Islet of Langerhans (tissue), 1 donor: ENCODE data around the gene GATAD2B.
"Not testable (repeated sequence)": the region's sequence is repeated elsewhere in the genome, so short reads cannot be mapped to it uniquely, and the experiment has no call there.

Source experiments
- FAIRE-seq: peaks from one replicate; lab custom pipeline; 2011; peaks lifted over from hg19 to GRCh38; lab: Jason Lieb, UNC

GATAD2B gene

GRCh38 chr1:153776845-153777370, 145.9 kb downstream of the GATAD2B start:
- FAIRE-seq, result no peak

- no peak for FAIRE-seq
Observed at GRCh38 chr1:153776352-153776751, 146.4 kb downstream of the GATAD2B start.

DNA sequence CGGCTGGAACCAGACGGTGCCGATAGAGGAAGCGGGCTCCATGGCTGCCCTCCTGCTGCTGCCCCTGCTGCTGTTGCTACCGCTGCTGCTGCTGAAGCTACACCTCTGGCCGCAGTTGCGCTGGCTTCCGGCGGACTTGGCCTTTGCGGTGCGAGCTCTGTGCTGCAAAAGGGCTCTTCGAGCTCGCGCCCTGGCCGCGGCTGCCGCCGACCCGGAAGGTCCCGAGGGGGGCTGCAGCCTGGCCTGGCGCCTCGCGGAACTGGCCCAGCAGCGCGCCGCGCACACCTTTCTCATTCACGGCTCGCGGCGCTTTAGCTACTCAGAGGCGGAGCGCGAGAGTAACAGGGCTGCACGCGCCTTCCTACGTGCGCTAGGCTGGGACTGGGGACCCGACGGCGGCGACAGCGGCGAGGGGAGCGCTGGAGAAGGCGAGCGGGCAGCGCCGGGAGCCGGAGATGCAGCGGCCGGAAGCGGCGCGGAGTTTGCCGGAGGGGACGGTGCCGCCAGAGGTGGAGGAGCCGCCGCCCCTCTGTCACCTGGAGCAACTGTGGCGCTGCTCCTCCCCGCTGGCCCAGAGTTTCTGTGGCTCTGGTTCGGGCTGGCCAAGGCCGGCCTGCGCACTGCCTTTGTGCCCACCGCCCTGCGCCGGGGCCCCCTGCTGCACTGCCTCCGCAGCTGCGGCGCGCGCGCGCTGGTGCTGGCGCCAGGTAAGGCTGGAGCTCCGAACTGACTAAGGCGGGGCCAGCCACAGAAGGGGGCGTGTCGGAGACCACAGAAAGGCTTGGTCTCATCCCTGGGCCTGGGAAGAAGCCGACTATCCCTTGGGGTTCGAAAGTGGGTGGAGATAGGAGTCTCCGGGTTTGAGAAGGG, 147.1 kb downstream of the GATAD2B start:
- FAIRE-seq, result no peak

DNA sequence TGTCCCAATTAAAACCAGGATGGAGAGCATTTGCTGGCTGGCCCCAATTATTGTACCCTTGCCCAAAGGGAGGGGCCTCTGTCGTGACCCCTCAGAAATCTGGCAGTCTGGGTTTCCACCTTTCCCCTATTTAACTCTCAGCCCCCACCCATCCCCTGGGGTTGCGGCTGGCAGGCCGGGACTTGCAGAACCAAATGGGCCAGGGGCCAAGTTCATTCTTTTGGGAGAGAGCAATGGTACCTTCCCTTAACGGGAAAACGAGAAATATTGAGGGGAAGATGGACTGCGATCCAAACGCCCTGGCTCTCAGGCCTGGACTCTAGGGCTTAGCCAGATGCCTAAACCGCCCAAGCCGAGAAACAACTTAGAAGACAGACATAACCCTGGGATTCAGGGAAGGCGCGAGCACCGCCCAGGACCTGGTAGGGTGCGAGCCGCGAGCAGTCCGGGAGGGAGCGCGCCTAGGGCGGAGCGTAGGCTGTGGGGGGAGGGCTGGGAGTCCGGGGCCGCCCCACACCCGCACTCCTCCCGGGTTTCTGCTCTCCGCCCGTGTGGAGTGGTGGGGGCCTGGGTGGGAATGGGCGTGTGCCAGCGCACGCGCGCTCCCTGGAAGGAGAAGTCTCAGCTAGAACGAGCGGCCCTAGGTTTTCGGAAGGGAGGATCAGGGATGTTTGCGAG, 147.9 kb downstream of the GATAD2B start, which contains the start of gene SLC27A3:
TSS of gene SLC27A3 (plus strand) at position 628 of the 678 bp plus-strand sequence. CDS start 91 bp downstream, outside the sequence.
- FAIRE-seq, result no peak

GRCh38 chr1:153774026-153774595, 148.7 kb downstream of the GATAD2B start:
- no peak for FAIRE-seq

DNA sequence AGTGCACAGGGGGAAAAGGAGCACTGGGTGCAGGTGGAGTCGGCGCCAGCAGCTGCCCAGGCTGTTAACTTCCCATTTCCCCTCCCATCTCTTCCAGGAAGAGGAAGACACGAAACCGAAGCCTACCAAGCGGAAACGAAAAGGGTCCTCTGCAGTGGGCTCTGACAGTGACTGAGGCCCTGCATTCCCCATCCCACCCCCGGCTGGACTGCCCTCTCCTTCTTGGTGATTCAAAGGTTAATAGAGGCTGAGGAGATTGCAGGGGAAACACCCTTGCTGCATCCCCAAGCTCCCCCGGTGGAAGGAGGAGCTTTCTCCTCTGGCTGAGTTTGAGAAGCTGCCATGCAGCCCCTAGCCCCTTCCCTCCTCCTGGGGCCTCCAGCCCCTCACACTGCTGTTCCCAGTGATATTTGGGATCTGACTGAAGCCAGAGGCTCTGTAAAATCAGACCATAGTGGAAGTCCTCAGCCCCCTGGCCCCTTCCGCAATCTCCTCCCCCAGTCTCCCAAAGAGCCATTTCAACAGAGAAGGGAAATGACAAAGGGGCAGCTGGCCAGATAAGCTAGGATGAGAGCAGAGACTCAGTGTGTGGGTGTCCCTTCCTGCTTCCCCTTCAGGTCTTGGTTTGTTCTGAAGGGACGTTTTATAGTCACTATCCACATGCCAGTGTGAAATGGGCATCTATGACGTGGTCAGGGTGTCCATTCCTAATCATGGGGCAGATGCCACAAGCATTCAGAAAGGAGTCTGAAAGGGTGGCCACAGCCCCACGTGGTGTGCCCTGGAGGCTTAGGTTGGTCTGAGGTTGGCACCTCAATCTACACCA, 149.5 kb downstream of the GATAD2B start:
- no peak for FAIRE-seq

DNA sequence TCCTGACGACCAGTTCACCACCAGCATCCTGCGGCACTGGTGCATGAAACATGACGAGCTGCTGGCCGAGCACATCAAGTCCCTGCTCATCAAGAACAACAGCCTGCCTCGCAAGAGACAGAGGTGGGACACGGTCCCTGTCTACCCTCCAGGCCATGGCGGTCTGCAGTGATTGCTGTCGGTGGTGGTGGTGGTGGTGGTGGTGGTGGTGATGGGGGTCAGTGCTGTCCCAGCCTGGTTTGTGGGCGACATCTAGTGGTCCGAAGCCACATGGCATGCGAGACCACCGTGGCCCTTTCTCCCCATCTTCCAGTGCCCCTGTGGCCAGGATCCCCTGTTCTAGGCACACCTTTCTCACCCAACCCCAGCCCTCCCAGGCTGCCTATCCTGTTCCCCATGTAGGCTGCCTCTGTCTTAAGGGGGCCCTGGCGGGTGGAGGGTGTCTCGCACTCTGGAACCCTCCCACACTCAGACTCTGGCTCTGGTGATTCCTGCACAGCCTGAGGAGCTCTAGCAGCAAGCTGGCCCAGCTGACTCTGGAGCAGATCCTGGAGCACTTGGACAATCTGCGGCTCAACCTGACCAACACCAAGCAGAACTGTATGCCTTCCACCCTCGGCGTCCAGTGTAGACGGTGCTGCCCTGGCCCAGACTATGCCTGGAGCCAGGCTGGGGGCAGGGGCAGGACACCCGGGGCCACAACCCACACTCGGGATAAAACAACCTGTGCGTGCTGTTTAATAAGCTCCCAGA, 150.8 kb downstream of the GATAD2B start:
- FAIRE-seq, result no peak

- no peak for FAIRE-seq
Observed at GRCh38 chr1:153771261-153771660, 151.5 kb downstream of the GATAD2B start.

GRCh38 chr1:153770797-153771196, 152.0 kb downstream of the GATAD2B start:
- FAIRE-seq, result no peak

DNA sequence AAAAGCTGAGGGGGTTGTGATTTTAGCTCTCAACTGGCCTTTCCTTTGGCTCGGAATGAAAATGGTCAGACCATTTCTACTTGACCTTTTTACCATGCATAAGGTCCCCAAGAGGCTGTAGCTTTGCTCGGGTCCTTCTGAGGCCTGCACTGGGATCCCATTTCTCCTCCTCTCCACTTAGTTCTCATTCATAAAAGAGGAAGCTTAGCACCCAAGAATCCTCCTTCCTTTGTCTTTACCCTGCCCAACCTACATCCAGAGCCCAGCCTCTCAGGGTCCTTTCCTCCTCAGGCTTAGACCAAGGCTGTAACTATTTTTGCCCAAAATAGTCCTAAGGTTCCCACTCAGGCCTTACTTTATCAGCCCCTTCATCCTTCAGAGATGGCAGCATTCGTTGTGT, 153.6 kb downstream of the GATAD2B start:
- no peak for FAIRE-seq

GRCh38 chr1:153768316-153769181, 154.2 kb downstream of the GATAD2B start:
- FAIRE-seq, result no peak

- FAIRE-seq, result no peak
Observed at GRCh38 chr1:153767519-153767918, 155.3 kb downstream of the GATAD2B start.

DNA sequence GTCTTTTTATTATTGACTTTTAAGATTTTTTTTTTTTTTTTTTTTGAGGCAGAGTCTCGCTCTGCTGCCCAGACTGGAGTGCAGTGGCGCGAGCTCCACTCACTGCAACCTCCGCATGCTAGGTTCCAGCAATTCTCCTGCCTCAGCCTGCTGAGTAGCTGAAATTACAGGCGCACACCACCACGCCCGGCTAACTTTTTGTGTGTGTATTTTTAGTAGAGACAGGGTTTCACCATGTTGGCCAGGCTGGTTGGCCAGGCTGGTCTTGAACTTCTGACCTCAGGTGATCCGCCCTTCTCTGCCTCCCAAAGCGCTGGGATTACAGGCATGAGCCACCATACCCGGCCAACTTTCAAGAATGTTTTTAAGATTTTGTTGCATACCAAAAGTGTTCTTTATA, 156.1 kb downstream of the GATAD2B start:
- not testable (repeated sequence) for FAIRE-seq

DNA sequence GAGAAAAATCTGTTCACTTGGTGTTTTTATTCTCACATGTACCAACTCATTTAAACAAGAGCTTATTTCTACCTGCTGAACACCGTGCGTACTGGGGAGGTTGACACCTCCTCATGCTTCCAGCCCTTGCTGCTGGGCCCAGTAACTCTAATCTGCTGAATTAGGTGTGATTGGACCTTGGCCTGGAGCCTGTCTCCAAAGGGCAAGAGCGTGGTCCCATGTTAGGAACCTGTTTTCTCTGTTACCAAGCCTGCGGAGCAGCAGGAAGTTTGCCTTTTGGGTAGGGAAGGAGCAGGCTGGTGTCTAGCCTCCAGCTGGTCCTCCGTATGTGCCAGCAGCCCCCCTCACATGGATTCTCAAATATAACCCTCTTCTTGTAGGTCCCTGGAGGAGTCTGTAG, 158.5 kb downstream of the GATAD2B start:
- FAIRE-seq, result no peak

GRCh38 chr1:153763365-153764225, 159.2 kb downstream of the GATAD2B start:
- no peak for FAIRE-seq

DNA sequence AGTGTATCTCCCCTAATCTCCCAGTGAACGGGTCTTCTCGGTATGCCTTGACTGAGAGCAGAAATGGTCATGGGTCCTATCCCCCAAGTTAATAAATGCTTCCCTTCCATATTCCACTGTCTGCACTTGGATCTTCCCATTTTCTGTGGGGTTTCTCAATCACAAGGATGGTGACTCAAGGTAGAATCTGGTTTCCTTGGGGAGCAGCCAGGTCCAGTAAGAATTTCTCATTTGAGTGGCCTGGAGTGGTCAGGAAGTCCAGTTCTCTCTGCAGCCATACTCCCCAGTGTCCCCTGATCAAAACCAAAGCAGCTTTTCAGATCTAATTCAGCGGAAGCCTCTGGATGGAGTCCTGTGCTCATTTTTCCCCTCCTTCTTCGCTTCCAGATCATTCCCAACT, 162.3 kb downstream of the GATAD2B start:
- FAIRE-seq, result no peak
